NCI-H2196 treated with DMSO at 0.1 percent for 48 hours (cell line): ENCODE measurements around the gene POFUT1.
"Not testable (repeated sequence)": the region's sequence is repeated elsewhere in the genome, so short reads cannot be mapped to it uniquely, and the experiment has no call there.

Source experiments
- DNase-seq: peaks from one replicate; lab custom pipeline; 2025; ENCODE audit not compliant: unreplicated experiment; lab: John Stamatoyannopoulos, UW

The POFUT1 gene

GRCh38 chr20:32207626-32208498, at the start of gene POFUT1, which contains the start of gene PLAGL2:
Gene POFUT1, plus strand, starts transcription at chr20:32207880. Its CDS starts 62 bp downstream, at chr20:32207942.
Gene PLAGL2, minus strand, starts transcription at chr20:32207743. Its CDS starts 5,565 bp downstream, at chr20:32202178.
- peak; percentile 80 for DNase-seq

- no peak for DNase-seq
These were observed 49.3 kb upstream of the POFUT1 start for GRCh38 chr20:32158351-32158750.

DNA sequence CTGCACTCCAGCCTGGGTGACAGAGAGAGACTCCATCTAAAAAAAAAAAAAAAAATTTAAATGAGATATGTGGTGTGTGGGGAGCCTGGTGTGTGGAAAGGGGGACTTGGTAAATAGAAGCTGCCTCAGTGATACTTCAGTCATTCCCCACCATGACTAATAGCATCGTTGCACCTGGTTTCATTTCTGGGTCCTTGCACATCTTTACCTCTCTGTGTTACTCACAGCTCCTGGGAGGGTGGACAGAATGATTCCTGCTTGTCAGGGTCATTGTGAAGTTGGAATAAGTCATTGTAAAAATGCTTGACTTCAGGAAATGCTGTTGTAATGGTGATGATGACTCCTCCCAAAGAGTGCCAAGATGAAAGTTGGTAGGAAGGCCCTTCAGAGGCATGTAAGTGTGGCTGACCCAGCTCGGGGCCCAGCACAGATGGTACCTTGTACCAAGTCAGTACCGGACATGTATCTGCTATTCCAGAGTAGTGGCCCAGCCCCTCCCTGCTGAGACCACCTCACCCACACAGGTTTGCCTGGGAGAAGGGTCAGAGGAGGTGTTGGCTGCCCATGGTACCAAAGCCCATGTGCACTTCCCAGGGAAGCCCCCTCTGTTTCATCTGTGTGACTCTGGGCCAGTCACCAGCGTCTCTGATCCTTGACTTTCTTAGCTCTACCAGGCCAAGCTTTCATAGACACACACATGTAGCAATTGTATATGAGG, 48.6 kb upstream of the POFUT1 start:
- DNase-seq, result no peak

GRCh38 chr20:32159766-32160221, 47.9 kb upstream of the POFUT1 start:
- no peak for DNase-seq

DNA sequence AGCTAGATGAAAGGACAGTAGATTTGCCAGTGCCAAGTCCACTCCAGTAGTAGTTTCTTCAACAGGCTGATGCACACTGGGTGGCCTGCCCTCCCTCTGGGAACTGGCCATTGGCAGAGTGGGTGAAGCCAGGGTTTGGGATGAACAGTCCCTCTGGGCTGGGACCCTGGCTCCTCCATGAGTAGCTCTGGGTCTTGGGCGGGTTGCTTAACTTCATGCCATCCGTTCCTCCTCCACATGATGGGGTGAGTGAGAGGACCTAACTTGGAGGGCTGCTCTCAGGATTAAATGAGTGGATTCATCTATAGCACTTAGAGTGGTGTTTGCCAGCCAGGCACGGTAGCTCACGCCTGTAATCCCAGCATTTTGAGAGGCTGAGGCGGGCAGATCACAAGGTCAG, 47.3 kb upstream of the POFUT1 start:
- DNase-seq, result no peak

GRCh38 chr20:32162351-32162750, 45.3 kb upstream of the POFUT1 start:
- no peak for DNase-seq

GRCh38 chr20:32163951-32164350, 43.7 kb upstream of the POFUT1 start:
- no peak for DNase-seq

DNA sequence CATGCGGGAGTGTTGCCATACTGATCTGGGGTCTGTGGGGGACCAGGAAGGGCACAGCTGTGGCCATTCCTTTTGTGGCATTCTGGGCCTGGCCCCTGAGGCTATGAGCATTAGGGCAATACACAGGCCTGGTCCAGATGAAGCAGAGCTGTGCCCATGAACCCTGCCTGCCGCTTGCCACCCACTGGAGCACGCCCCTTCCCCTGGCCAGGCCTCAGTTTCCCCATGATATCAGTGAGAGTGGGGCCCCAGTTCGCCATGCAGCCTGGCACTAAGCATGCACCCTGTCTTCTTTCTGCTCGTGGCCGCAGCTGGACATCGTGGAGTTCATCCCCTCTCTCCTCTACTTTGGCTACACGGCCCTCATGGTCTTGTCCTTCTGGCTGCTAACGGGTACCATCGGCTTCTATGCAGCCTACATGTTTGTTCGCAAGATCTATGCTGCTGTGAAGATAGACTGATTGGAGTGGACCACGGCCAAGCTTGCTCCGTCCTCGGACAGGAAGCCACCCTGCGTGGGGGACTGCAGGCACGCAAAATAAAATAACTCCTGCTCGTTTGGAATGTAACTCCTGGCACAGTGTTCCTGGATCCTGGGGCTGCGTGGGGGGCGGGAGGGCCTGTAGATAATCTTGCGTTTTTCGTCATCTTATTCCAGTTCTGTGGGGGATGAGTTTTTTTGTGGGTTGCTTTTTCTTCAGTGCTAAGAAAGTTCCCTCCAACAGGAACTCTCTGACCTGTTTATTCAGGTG, 42.5 kb upstream of the POFUT1 start:
- DNase-seq, result no peak

DNA sequence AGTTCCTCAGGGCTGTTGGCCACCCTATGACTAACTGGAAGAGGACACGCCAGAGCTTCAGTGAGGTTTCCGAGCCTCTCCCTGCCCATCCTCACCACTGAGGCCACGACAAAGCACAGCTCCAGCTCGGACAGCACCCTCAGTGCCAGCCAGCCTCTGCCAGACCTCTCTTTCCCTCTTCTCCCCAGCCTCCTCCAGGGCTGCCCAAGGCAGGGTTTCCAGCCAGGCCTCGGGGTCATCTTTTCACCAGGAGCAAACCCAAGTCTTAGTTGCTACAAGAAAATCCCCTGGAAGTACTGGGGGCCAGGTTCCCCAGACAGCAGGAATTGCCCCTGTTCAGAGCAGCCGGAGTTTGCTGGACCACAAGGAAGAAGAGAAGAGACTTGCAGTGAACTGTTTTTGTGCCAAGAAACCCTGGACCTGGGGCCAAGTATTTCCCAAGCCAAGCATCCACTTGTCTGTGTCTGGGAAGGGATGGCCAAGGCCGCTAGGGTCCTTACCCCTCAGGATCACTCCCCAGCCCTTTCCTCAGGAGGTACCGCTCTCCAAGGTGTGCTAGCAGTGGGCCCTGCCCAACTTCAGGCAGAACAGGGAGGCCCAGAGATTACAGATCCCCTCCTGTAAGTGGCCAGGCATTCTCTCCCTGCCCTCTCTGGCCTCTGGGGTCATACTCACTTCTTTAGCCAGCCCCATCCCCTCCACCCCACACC, 41.7 kb upstream of the POFUT1 start:
- no peak for DNase-seq

DNA sequence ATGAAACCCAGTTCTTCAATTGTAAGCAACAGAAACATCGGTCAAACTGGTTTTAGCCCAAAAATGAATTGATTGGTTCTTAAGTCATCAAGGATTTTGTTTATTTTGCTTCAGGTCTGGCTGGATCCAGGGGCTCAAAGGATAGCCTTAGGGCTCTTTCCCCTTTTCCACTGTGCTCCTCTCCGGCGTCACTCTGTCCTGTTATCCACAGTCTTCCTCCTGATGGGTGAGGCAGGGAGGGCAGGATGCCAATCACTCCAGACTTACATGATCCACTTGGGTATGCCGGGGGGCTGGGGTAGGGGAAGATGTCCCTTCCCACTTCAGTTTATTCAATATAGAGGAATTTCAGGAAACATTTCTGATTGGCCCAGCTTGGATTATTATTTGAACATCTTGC, 40.1 kb upstream of the POFUT1 start:
- no peak for DNase-seq

GRCh38 chr20:32168184-32168910, 39.3 kb upstream of the POFUT1 start:
- peak; percentile 16 for DNase-seq

GRCh38 chr20:32177696-32178095, 30.0 kb upstream of the POFUT1 start:
- DNase-seq, result not testable (repeated sequence)

GRCh38 chr20:32179515-32179914, 28.2 kb upstream of the POFUT1 start:
- no peak for DNase-seq

GRCh38 chr20:32179934-32180333, 27.7 kb upstream of the POFUT1 start:
- no peak for DNase-seq

GRCh38 chr20:32181606-32182005, 26.1 kb upstream of the POFUT1 start:
- DNase-seq, result no peak

DNA sequence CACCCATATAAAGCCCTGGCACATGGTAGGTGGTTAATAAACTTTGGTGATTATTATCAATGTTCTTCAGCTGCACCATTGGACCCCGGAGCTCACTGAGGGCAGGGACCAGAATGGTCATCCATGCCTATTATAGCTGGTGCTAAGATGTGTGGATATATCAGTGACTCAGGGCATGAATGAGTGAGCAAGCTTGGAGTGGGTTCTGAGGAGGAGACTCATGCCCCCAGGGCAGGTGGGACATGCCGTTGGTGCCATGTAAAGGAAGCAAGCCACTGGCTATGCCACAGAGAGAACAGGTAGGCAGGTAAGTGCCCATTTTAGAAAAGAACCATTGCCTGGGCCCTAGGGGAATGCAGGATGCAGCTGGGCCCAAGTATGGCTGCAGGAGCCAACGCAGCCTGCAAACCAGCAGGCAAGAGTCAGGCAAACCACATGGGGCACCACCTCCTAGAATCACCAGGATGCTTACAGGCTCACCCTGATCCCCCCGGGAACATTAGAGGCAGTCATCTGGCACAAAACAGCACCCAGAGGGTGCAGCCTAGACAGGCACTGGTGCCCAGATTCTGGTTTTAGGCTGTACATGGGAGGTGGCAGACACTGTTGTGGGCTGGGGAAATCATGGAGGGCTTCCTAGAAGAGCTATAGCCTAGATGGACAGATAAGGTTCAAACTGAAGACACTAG, 23.6 kb upstream of the POFUT1 start:
- DNase-seq, result no peak

- DNase-seq, result no peak
These were observed 22.6 kb upstream of the POFUT1 start for GRCh38 chr20:32184961-32185603.

GRCh38 chr20:32186506-32186905, 21.2 kb upstream of the POFUT1 start:
- DNase-seq, result no peak
